ENCODE measurements around the gene DMPK.

DNA sequence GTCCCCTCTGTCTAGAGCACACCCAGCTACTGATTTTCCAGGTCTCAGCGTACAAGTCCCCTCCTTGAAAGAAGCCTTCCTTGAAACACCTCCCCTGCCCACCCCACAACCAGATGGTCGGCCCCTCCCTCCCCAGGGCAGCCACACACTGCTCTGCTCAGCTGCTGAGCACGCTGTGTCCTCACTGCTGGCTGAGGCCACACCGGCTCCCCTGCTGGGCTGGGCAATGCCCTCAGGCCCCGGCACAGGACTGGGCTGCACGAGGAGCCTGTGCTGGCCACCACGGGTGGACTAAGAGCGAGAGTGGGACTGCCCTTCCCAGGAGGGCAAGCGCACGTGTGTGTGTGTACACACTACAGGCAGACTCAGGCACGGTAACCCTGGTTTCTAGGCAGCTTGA lies 44.6 kb upstream of the DMPK start:
- TF ChIP-seq, protein P1, sequence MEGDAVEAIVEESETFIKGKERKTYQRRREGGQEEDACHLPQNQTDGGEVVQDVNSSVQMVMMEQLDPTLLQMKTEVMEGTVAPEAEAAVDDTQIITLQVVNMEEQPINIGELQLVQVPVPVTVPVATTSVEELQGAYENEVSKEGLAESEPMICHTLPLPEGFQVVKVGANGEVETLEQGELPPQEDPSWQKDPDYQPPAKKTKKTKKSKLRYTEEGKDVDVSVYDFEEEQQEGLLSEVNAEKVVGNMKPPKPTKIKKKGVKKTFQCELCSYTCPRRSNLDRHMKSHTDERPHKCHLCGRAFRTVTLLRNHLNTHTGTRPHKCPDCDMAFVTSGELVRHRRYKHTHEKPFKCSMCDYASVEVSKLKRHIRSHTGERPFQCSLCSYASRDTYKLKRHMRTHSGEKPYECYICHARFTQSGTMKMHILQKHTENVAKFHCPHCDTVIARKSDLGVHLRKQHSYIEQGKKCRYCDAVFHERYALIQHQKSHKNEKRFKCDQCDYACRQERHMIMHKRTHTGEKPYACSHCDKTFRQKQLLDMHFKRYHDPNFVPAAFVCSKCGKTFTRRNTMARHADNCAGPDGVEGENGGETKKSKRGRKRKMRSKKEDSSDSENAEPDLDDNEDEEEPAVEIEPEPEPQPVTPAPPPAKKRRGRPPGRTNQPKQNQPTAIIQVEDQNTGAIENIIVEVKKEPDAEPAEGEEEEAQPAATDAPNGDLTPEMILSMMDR (IDR thresholded peaks at IDR 0.05), result no peak
- TF ChIP-seq, protein P2, sequence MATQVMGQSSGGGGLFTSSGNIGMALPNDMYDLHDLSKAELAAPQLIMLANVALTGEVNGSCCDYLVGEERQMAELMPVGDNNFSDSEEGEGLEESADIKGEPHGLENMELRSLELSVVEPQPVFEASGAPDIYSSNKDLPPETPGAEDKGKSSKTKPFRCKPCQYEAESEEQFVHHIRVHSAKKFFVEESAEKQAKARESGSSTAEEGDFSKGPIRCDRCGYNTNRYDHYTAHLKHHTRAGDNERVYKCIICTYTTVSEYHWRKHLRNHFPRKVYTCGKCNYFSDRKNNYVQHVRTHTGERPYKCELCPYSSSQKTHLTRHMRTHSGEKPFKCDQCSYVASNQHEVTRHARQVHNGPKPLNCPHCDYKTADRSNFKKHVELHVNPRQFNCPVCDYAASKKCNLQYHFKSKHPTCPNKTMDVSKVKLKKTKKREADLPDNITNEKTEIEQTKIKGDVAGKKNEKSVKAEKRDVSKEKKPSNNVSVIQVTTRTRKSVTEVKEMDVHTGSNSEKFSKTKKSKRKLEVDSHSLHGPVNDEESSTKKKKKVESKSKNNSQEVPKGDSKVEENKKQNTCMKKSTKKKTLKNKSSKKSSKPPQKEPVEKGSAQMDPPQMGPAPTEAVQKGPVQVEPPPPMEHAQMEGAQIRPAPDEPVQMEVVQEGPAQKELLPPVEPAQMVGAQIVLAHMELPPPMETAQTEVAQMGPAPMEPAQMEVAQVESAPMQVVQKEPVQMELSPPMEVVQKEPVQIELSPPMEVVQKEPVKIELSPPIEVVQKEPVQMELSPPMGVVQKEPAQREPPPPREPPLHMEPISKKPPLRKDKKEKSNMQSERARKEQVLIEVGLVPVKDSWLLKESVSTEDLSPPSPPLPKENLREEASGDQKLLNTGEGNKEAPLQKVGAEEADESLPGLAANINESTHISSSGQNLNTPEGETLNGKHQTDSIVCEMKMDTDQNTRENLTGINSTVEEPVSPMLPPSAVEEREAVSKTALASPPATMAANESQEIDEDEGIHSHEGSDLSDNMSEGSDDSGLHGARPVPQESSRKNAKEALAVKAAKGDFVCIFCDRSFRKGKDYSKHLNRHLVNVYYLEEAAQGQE (IDR thresholded peaks at IDR 0.05; ENCODE audit: insufficient read depth in 1 of 2, low read depth in 2 of 2, low read length in 1 of 2), result no peak
- TF ChIP-seq SIN3A (IDR thresholded peaks at IDR 0.05; ENCODE audit: borderline replicate concordance, insufficient read depth, low read depth, low read length), result no peak
